Left lung (tissue), 10 donors: Measurements from ENCODE around the gene SIGLEC15. TPM values are rescaled to one million over a fixed set of nuclear protein-coding genes. Genes with fewer than 3 reads are reported as not detected.

Source experiments
- ATAC-seq: fragments of 200-7000 bp; cut with Tn5 transposase; one replicate; pipeline ENCODE4 v1.9.1; 2020; ENCODE audit warnings: moderate library complexity
- DNase-seq, 4 donors: peaks; one replicate each; pipeline ENCODE4 v3.0.0-alpha.2; 2013 to 2020
- H3K27ac ChIP-seq, 2 donors: fragments of 200-600 bp; sonication (generic) in 1 of 2; one replicate each; pipeline versions ENCODE4 v1.5.0 to v1.8.0; 2020 to 2021
- H3K27me3 ChIP-seq, 2 donors: fragments of 200-600 bp; sonication (generic) in 1 of 2; one replicate each; pipeline versions ENCODE4 v1.5.0 to v1.8.0; 2020 to 2021
- H3K36me3 ChIP-seq, 2 donors: fragments of 200-600 bp; sonication (generic) in 1 of 2; one replicate each; pipeline versions ENCODE4 v1.5.0 to v1.8.0; 2020 to 2021
- H3K4me1 ChIP-seq, 2 donors: fragments of 200-600 bp; one replicate each; pipeline ENCODE4 v1.8.0; 2021
- H3K4me3 ChIP-seq, 2 donors: fragments of 200-600 bp; sonication (generic) in 1 of 2; one replicate each; pipeline versions ENCODE4 v1.5.0 to v1.8.0; 2020 to 2021; ENCODE audit warnings: mild to moderate bottlenecking in 1 of 2
- H3K9me3 ChIP-seq, 2 donors: fragments of 200-600 bp; sonication (generic) in 1 of 2; one replicate each; pipeline versions ENCODE4 v1.5.0 to v1.8.0; 2020 to 2021
- intact Hi-C, 2 donors: fragments of 100-400 bp; cut with DNase I; formaldehyde crosslinking; loops; one replicate each; pipeline versions ENCODE4 v1.11.2 to v1.14.2; 2022
- polyA plus RNA-seq, 6 donors: library from polyadenylated mRNA; unstranded; fragments of 120-200 nt; gene quantifications; one replicate each; pipeline ENCODE4 v1.2.1, GENCODE V29; 2013; ENCODE audit not compliant: insufficient read length in 6 of 6
- total RNA-seq, 2 donors: library from RNA; stranded (reverse); fragmentation: NEBNext Ultra II Directional; extraction: Animal tissue kit (Norgen Biotek cat#: 25700); gene quantifications; one replicate each; pipeline ENCODE4 v1.2.1, GENCODE V29; 2021
- TF ChIP-seq, protein P1 (sequence below), 2 donors: fragments of 200-600 bp; sonication (generic) in 1 of 2; IDR thresholded peaks; one replicate each; pipeline versions ENCODE4 v1.5.0 to v1.8.0; 2021; ENCODE audit warnings: antibody characterized with exemption in 2 of 2
- donor health status: DM: no; HTN: yes; CAD: no.
- donor health status: DM: no; HTN: no; CAD: no.

SIGLEC15 gene
- total and polyA plus RNA-seq, 8 donors = 0.19 to 0.47 (median 0.33) TPM

DNA sequence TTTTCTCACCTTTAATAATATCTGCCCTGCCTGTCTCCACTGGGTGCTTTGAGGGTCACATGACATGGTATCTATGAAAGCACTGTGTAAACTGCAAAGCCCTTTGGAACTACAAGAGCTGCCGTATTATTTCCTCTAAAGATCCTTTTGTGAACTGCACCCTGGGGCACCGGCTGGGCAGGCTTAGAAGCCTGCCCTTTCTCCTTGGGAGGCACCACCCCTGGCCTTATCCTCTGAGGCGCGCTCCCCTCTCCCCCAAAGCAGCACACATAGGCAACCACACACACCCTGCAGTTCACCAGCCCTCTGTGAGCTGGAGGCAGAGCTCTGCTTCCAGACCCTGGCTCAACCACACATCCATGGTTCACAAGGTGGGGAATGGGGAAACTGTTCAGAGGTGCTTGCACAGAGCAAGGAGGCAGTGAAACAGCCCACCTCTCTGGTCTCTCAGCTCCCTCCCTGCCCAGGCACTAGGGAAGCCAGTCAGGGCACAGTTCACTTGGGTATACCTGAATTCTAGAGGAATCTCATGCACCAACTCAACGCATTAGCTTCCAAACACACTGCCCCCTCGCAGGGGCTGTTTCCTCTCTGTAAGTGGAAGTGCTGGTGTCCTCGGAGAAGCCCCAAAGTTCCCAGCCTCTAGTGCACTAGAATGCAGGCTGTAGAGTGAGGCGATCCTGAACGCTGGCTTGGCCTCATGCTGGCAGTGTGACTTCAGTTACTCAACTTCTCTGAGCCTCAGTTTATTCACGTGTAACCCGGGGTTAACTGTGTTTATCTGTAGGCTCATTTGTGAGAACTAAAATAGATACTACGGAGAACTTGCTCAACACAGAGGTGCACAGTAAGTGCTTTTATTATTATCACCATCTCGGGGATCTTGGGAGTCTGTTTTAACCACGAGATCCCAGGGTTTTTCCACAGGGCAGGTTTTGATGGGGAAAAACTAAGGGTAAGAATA is 11.0 kb downstream of the SIGLEC15 start:
- ATAC-seq (no peak), DNase-seq (no peak)
- intact Hi-C loops = no loop called here
- Histone ChIP-seq H3K27me3 (peaks cover 25 to 46% of the 10 kb centered on the region in 2 donors), H3K4me3 (no peak overlapping the region), H3K36me3 (no peaks in the 10 kb centered on the region), H3K9me3 (no peaks in the 10 kb centered on the region), H3K4me1 (peaks cover 16 to 25% of the 10 kb centered on the region in 2 donors), H3K27ac (no peak overlapping the region)
- TF ChIP-seq, protein P1, sequence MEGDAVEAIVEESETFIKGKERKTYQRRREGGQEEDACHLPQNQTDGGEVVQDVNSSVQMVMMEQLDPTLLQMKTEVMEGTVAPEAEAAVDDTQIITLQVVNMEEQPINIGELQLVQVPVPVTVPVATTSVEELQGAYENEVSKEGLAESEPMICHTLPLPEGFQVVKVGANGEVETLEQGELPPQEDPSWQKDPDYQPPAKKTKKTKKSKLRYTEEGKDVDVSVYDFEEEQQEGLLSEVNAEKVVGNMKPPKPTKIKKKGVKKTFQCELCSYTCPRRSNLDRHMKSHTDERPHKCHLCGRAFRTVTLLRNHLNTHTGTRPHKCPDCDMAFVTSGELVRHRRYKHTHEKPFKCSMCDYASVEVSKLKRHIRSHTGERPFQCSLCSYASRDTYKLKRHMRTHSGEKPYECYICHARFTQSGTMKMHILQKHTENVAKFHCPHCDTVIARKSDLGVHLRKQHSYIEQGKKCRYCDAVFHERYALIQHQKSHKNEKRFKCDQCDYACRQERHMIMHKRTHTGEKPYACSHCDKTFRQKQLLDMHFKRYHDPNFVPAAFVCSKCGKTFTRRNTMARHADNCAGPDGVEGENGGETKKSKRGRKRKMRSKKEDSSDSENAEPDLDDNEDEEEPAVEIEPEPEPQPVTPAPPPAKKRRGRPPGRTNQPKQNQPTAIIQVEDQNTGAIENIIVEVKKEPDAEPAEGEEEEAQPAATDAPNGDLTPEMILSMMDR (IDR thresholded peaks at IDR 0.05) = no peak

DNA sequence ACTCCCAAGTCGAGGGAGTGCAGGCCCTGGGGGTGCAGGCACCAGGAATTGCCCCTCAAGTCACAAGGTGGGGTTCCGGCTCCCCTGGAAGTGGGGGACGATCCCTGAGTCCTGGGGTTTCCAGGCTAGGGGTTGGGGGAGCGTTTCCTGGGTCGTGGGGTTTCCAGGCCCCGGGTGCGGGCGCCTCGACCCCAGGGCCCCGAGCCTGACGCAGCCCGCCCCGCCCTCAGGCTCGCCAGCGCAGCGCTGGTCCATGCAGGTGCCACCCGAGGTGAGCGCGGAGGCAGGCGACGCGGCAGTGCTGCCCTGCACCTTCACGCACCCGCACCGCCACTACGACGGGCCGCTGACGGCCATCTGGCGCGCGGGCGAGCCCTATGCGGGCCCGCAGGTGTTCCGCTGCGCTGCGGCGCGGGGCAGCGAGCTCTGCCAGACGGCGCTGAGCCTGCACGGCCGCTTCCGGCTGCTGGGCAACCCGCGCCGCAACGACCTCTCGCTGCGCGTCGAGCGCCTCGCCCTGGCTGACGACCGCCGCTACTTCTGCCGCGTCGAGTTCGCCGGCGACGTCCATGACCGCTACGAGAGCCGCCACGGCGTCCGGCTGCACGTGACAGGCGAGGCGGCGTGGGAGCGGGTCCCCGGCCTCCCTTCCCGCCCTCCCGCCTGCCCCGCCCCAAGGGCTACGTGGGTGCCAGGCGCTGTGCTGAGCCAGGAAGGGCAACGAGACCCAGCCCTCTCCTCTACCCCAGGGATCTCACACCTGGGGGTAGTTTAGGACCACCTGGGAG is 12.0 kb downstream of the SIGLEC15 start:
- DNase-seq = peak in 2 of 4 donors; percentile 57 to 90
- peak overlapping the region; percentile 16 to 21 for H3K4me3 ChIP-seq
- no peaks in the 10 kb centered on the region for H3K9me3 ChIP-seq
- peaks cover 16 to 25% of the 10 kb centered on the region in 2 donors for H3K4me1 ChIP-seq
- peaks cover 25 to 46% of the 10 kb centered on the region in 2 donors for H3K27me3 ChIP-seq
- peak; percentile 77 for ATAC-seq
- intact Hi-C loops = no loop called here
- no peak overlapping the region for H3K27ac ChIP-seq
- no peaks in the 10 kb centered on the region for H3K36me3 ChIP-seq
- TF ChIP-seq, protein P1 (IDR thresholded peaks at IDR 0.05) = no peak

DNA sequence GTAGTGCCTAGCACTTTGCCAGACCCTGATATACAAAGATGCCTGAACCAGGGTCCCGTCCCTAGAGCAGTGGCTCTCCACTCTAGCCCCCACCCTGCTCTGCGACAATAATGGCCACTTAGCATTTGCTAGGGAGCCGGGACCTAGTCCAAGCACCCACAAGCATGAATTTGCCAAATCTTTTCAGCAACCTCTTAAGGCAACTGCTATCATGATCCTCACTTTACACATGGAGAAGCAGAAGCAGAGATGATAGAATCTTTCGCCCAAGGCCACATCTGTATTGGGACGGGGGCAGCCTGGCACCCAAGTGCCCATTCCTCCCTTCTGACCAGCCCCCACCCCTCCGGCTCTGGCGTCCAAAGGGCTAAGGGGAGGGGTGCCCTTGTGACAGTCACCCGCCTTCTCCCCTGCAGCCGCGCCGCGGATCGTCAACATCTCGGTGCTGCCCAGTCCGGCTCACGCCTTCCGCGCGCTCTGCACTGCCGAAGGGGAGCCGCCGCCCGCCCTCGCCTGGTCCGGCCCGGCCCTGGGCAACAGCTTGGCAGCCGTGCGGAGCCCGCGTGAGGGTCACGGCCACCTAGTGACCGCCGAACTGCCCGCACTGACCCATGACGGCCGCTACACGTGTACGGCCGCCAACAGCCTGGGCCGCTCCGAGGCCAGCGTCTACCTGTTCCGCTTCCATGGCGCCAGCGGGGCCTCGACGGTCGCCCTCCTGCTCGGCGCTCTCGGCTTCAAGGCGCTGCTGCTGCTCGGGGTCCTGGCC is 13.0 kb downstream of the SIGLEC15 start:
- DNase-seq = peak in 1 of 4 donors; percentile 84
- ATAC-seq = peak; percentile 46
- no peaks in the 10 kb centered on the region for H3K36me3 ChIP-seq
- peak overlapping the region in 1 of 2 donors; percentile 10 for H3K4me3 ChIP-seq
- H3K4me1 ChIP-seq = peaks cover 16 to 25% of the 10 kb centered on the region in 2 donors
- intact Hi-C loops = no loop called here
- TF ChIP-seq, protein P1 (IDR thresholded peaks at IDR 0.05) = no peak
- H3K27me3 ChIP-seq = peaks cover 25 to 46% of the 10 kb centered on the region in 2 donors
- no peak overlapping the region for H3K27ac ChIP-seq
- no peaks in the 10 kb centered on the region for H3K9me3 ChIP-seq

DNA sequence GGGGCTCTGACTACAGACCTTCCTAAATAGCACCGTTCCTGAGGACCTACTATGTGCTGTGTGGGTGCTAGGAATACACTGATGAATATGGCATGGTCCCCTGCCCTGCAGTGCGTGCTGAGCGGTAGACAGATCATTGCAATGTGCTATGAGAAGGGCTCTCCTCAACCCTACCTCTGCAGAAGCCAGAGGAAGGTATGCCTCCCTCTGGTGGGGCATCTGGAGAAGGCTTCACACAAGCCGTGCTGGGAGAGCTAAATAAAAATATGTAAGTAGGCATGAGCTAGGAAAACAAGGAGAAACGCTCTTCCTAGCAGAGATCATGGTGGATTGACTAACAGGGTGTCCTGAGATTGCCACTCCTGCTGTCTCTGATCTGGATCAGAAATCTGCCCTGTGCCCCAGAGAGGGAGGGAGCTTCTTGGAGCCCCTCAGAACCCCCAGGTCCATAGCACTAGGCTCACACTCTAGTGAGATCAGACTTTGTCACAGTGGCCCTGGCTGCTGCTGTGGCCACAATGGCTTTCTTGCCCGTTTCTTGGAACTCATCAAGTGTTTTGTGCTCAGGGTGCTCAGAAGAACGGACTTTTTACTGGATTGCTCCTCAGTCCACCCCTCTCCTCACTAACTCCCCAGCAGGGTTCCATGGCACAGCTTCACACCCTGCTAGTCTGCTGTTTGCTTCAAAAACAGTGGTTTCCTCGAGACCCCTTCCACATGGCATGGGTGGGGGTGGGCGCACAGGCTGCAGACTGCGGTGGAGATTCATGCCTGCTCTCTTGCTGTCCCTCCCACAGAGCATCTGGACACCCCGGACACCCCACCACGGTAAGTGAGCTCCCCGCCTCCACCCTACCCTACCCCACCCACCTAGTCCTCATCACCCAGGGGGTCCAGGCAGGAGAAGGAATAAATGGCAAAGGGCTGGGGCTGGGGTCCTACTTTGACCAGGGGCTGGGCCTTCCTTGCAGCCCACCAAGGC is 14.2 kb downstream of the SIGLEC15 start:
- DNase-seq = no peak
- peaks cover 16 to 25% of the 10 kb centered on the region in 2 donors for H3K4me1 ChIP-seq
- intact Hi-C loops = no loop called here
- H3K27ac ChIP-seq = no peak overlapping the region
- ATAC-seq = peak; percentile 64
- TF ChIP-seq, protein P1 (IDR thresholded peaks at IDR 0.05) = peak; percentile 11 to 41
- H3K27me3 ChIP-seq = peaks cover 25 to 46% of the 10 kb centered on the region in 2 donors
- no peaks in the 10 kb centered on the region for H3K36me3 ChIP-seq
- no peaks in the 10 kb centered on the region for H3K9me3 ChIP-seq
- no peak overlapping the region for H3K4me3 ChIP-seq
